OCI-LY7 (cell line): ENCODE measurements around the gene RSL1D1. TPM values are rescaled to one million over a fixed set of nuclear protein-coding genes. Genes with fewer than 3 reads are reported as not detected.

Source experiments
- BruUV-seq: library from RNA; stranded (reverse); fragments of 400-500 nt; replicated peaks from 2 replicates; lab custom pipeline; 2021; lab: Mats Ljungman, UMichigan
- CTCF ChIA-PET: fragments of 300-600 bp; sonication (Branson Sonifier 250); formaldehyde crosslinking; loops from one replicate; lab custom pipeline; 2022; ENCODE audit warnings: antibody characterized with exemption; ENCODE audit not compliant: unreplicated experiment; lab: Charles Lee
- POLR2A ChIA-PET: fragments of 300-600 bp; sonication (Branson Sonifier 250); formaldehyde crosslinking; loops from one replicate; lab custom pipeline; 2022; ENCODE audit warnings: antibody characterized with exemption; lab: Charles Lee
- DNase-seq: peaks from one replicate; pipeline ENCODE4 v3.0.0-alpha.2; 2015; ENCODE audit warnings: low spot score
- H2AFZ ChIP-seq: fragments of 200-600 bp; sonication (generic), shearing (Covaris generic); 2 replicates; pipeline ENCODE4 v1.6.1; 2014; ENCODE audit warnings: mild to moderate bottlenecking, antibody characterized with exemption, low read length, moderate library complexity
- H3K27ac ChIP-seq: fragments of 200-600 bp; sonication (generic); 2 replicates; pipeline ENCODE4 v1.5.1; 2014; ENCODE audit warnings: mixed run types, low read depth, mild to moderate bottlenecking, moderate library complexity, low read length, inconsistent platforms; ENCODE audit not compliant: poor library complexity, severe bottlenecking
- H3K36me3 ChIP-seq: fragments of 200-600 bp; sonication (generic); 2 replicates; pipeline ENCODE4 v1.6.1; 2014; ENCODE audit warnings: mild to moderate bottlenecking, antibody characterized with exemption, low read length, moderate library complexity, mixed read lengths; ENCODE audit not compliant: insufficient read depth
- H3K4me1 ChIP-seq: fragments of 200-600 bp; sonication (generic); 2 replicates; pipeline ENCODE4 v1.5.1; 2014; ENCODE audit warnings: mild to moderate bottlenecking, low read length; ENCODE audit not compliant: insufficient read depth, poor library complexity, severe bottlenecking
- H3K4me2 ChIP-seq: fragments of 200-600 bp; sonication (generic); 2 replicates; pipeline ENCODE4 v1.6.1; 2014; ENCODE audit warnings: mild to moderate bottlenecking, low read length
- H3K4me3 ChIP-seq: fragments of 200-600 bp; sonication (generic); 2 replicates; pipeline ENCODE4 v1.5.1; 2014; ENCODE audit warnings: mild to moderate bottlenecking, low read depth, low read length; ENCODE audit not compliant: poor library complexity, severe bottlenecking
- H3K79me2 ChIP-seq: fragments of 200-600 bp; sonication (generic); 2 replicates; pipeline ENCODE4 v1.6.1; 2016; ENCODE audit warnings: low read depth, mild to moderate bottlenecking, low read length, moderate library complexity, mixed read lengths; ENCODE audit not compliant: insufficient read depth
- H3K9me2 ChIP-seq: fragments of 200-600 bp; sonication (generic); 2 replicates; pipeline ENCODE4 v1.6.1; 2016; ENCODE audit warnings: mild to moderate bottlenecking, low read length, mixed read lengths; ENCODE audit not compliant: insufficient read depth
- H3K9me3 ChIP-seq: fragments of 200-600 bp; sonication (generic); 2 replicates; pipeline ENCODE4 v1.6.1; 2014; ENCODE audit warnings: mild to moderate bottlenecking, mixed run types, low read length, mixed read lengths
- H4K20me1 ChIP-seq: fragments of 200-600 bp; sonication (generic); 2 replicates; pipeline ENCODE4 v1.6.1; 2014; ENCODE audit warnings: mild to moderate bottlenecking, antibody characterized with exemption, low read length, moderate library complexity, mixed read lengths; ENCODE audit not compliant: insufficient read depth
- CTCF ChIP-seq: fragments of 200-600 bp; sonication (generic); conservative IDR thresholded peaks from 2 replicates; pipeline ENCODE4 v1.5.1; 2014; ENCODE audit warnings: mild to moderate bottlenecking, antibody characterized with exemption, low read length, moderate library complexity, mixed read lengths
- EZH2phosphoT487 ChIP-seq: fragments of 200-600 bp; sonication (generic); IDR thresholded peaks from 2 replicates; pipeline ENCODE4 v1.6.1; 2018; ENCODE audit warnings: low read depth, borderline replicate concordance, mild to moderate bottlenecking, mixed run types, antibody characterized with exemption, low read length, moderate library complexity, mixed read lengths
- intact Hi-C: fragments of 100-400 bp; cut with micrococcal nuclease; formaldehyde crosslinking; loops from one replicate; pipeline ENCODE4 v1.10.0; 2022; ENCODE audit not compliant: unreplicated experiment
- total RNA-seq, 2 experiments: library from RNA; depleted of rRNA in 1 of 2; stranded (reverse); fragments of >200 nt in 1 of 2; shearing (Covaris generic) in 1 of 2; gene quantifications; 2 replicates each; pipeline ENCODE4 v1.2.3, GENCODE V29; 2014 to 2022

RSL1D1 gene
- total RNA-seq, 2 experiments from 2014 or later: 104 to 252 TPM

DNA sequence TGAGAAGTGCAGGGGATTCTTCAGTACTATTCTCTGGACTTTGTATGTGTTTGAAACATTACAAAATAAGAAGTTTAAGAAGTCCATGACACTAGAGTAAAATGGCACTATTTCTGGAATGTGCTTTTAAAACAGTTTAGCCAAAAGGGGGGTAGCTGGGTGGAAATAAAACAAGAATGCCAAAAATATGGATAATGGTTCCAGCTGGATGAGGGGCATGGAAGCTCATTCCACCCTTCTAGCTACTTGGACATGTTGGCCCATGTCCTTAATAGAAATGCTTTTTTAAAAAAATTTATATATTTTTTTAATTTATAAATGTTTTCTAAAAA is 67.3 kb downstream of the RSL1D1 start:
- BruUV-seq: no TSS peak
- H3K4me3 ChIP-seq: peak overlapping the region; percentile 53
- H3K27ac ChIP-seq: peak overlapping the region; percentile 85
- CTCF ChIA-PET: no interaction called here
- no peaks in the 10 kb centered on the region for H3K9me2 ChIP-seq
- H2AFZ ChIP-seq: no peak overlapping the region
- H3K4me1 ChIP-seq: peaks cover 63% of the 10 kb centered on the region
- TF ChIP-seq EZH2phosphoT487: no peak
- no peak for TF ChIP-seq CTCF
- intact Hi-C loops: loop anchor here (5.0 kb wide), 1 partner anchor 42 kb away; the partner anchor contains the start of gene TXNDC11
- H4K20me1 ChIP-seq: no peaks in the 10 kb centered on the region
- H3K9me3 ChIP-seq: no peaks in the 10 kb centered on the region
- peak overlapping the region; percentile 80 for H3K4me2 ChIP-seq
- POLR2A ChIA-PET: interaction anchor here (0.7 to 0.9 kb wide), 2 partner anchors 14 to 58 kb away, joined by 4 to 5 read pairs; partner anchors contain the start of gene ZC3H7A
- peaks cover 75% of the 10 kb centered on the region; the same call in 1 of the 2 replicates for H3K79me2 ChIP-seq
- no peak for DNase-seq
- peaks cover 19% of the 10 kb centered on the region; the same call in 1 of the 2 replicates for H3K36me3 ChIP-seq

Other genes starting within 250 kb of the RSL1D1 start
- 28.3 and 31.8 TPM in 2 replicates for gene SNN, start 183.1 kb downstream of the RSL1D1 start, total RNA-seq (2014; rRNA removed; shearing (Covaris generic))
- 27.8 and 31.6 TPM in 2 replicates for gene SNN, start 183.1 kb downstream of the RSL1D1 start, total RNA-seq (2022)
- 79.8 and 96.0 TPM in 2 replicates for gene TXNDC11, start 108.7 kb downstream of the RSL1D1 start, total RNA-seq (2014; rRNA removed; shearing (Covaris generic))
- gene TXNDC11, start 108.7 kb downstream of the RSL1D1 start, total RNA-seq (2022): 88.6 and 96.7 TPM in 2 replicates
- gene ZC3H7A, start 54.3 kb downstream of the RSL1D1 start, total RNA-seq (2014; rRNA removed; shearing (Covaris generic)): 28.6 and 32.1 TPM in 2 replicates
- gene ZC3H7A, start 54.3 kb downstream of the RSL1D1 start, total RNA-seq (2022): 68.6 and 89.0 TPM in 2 replicates
- gene GSPT1, start 64.4 kb upstream of the RSL1D1 start, total RNA-seq (2014; rRNA removed; shearing (Covaris generic)): 54.3 and 67.2 TPM in 2 replicates
- 144 and 146 TPM in 2 replicates for gene GSPT1, start 64.4 kb upstream of the RSL1D1 start, total RNA-seq (2022)
- gene NPIPB2, start 90.5 kb upstream of the RSL1D1 start, total RNA-seq (2014; rRNA removed; shearing (Covaris generic)): 5.7 and 7.5 TPM in 2 replicates
- 30.3 and 35.9 TPM in 2 replicates for gene NPIPB2, start 90.5 kb upstream of the RSL1D1 start, total RNA-seq (2022)
- 53.4 and 58.2 TPM in 2 replicates for gene TNFRSF17, start 113.7 kb upstream of the RSL1D1 start, total RNA-seq (2014; rRNA removed; shearing (Covaris generic))
- gene TNFRSF17, start 113.7 kb upstream of the RSL1D1 start, total RNA-seq (2022): 33.6 and 38.8 TPM in 2 replicates
- gene SNX29, start 125.2 kb upstream of the RSL1D1 start, total RNA-seq (2014; rRNA removed; shearing (Covaris generic)): 23.6 and 27.0 TPM in 2 replicates
- 37.3 and 40.8 TPM in 2 replicates for gene SNX29, start 125.2 kb upstream of the RSL1D1 start, total RNA-seq (2022)